ENCODE results near the gene SOS1.

DNA sequence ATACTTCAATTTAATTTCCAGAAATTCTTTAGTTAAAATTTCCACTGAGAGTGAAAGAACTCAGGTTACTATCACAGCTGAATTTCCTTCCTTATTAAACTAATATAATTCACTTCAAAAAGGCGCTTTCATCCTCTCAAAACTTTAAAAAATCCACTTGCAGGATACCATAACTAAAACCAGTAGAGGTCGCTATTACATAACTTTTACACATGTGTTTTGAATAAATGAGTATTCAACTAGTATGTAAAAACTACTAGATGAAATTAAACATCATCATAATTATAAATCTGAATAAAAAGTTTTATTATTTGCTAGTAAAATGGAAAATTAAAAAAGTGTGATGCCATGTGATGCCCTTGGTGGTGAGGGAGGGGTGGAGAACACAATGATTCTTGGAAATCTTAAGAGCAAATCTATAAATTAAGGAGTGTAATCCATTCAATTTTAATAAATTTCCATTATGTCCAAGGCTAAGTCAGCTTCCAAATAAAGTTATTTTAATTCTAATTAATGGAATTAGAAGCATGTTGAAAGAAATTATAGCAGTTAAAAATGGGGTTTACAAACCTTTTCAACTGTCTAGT is 61.4 kb downstream of the SOS1 start:
- TF ChIP-seq, protein P1, sequence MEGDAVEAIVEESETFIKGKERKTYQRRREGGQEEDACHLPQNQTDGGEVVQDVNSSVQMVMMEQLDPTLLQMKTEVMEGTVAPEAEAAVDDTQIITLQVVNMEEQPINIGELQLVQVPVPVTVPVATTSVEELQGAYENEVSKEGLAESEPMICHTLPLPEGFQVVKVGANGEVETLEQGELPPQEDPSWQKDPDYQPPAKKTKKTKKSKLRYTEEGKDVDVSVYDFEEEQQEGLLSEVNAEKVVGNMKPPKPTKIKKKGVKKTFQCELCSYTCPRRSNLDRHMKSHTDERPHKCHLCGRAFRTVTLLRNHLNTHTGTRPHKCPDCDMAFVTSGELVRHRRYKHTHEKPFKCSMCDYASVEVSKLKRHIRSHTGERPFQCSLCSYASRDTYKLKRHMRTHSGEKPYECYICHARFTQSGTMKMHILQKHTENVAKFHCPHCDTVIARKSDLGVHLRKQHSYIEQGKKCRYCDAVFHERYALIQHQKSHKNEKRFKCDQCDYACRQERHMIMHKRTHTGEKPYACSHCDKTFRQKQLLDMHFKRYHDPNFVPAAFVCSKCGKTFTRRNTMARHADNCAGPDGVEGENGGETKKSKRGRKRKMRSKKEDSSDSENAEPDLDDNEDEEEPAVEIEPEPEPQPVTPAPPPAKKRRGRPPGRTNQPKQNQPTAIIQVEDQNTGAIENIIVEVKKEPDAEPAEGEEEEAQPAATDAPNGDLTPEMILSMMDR (IDR thresholded peaks at IDR 0.05; ENCODE audit: low read depth, low read length) = peak; percentile 88
- no peak for TF ChIP-seq EZH2phosphoT487 (IDR thresholded peaks at IDR 0.05; ENCODE audit: low read depth)

All from OCI-LY3 (cell line).